Retinal pigment epithelial cell (primary cell): ENCODE measurements around the gene KAT14.
"Not testable (repeated sequence)": the region's sequence is repeated elsewhere in the genome, so short reads cannot be mapped to it uniquely, and the experiment has no call there.

Experiments used
- DNase-seq: peaks from one replicate; pipeline ENCODE4 v3.0.0-alpha.2; 2010; ENCODE audit warnings: low read depth
- H3K4me3 ChIP-seq: 2 replicates; pipeline ENCODE4 v1.5.1; 2011; ENCODE audit warnings: mild to moderate bottlenecking, low read length, control low read depth, moderate library complexity
- CTCF ChIP-seq: conservative IDR thresholded peaks from 2 replicates; pipeline ENCODE4 v1.5.1; 2011; ENCODE audit warnings: low read depth, low read length, control low read depth, inconsistent platforms

Gene KAT14

GRCh38 chr20:18224968-18225568, 87.4 kb downstream of the KAT14 start:
- DNase-seq, result peak; percentile 43
- H3K4me3 ChIP-seq, result no peak overlapping the region
- no peak for TF ChIP-seq CTCF

DNA sequence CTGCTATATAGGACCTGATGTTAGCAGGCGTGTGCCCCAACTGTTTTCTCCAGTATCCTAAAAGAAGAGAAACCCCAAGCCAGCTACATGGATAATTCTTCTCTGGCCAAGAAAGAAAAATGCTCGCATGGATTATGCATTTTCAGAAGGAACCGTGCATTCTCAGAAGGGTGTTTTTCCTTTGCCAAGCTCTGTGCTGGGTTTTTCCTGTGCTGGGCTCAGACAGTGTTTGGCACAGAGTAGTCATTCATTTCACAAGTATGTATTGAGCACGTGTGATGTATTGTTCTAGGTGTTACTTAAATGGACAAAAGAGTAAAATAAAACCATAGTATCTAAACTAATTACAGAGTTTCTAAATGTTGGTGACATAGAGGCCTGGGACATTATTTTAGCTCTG, 88.0 kb downstream of the KAT14 start:
- TF ChIP-seq CTCF, result no peak
- H3K4me3 ChIP-seq, result no peak overlapping the region
- peak; percentile 29 for DNase-seq

DNA sequence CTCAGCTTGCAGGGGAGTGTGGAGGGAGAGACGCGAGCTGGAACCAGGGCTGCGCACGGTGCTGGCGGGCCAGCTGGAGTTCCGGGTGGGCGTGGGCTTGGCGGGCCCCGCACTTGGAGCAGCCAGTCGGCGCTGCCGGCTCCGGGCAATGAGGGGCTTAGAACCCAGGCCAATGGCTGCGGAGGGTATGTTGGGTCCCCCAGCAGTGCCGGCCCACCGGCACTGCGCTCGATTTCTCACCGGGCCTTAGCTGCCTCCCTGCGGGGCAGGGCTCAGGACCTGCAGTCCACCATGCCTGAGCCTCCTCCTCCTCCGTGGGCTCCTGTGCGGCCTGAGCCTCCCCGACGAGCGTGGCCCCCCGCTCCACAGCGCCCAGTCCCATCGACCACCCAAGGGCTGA, 89.1 kb downstream of the KAT14 start:
- H3K4me3 ChIP-seq, DNase-seq: not testable (repeated sequence)

DNA sequence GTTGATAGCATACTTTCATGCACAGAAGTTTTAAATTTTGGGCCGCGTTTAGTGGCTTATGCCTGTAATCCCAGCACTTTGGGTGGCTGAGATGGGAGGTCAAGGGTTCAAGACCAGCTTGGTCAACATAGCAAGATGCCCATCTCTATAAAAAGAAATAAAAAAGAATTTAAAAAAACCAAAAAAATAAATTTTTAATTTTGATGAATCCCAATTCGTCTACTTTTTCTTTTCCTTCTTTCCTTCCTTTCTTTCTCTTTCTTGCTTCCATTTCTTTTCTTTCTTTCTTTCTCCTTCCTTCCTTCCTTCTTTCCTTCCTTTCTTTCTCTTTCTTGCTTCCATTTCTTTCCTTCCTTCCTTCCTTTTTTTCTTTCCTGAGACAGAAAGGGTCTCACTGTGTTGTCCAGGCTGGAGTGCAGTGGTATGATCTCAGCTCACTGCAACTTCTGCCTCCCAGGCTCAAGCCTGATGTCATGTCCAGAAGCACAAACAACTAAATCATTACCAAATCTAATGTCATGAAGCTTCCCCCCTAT, 95.8 kb downstream of the KAT14 start:
- TF ChIP-seq CTCF, result no peak
- H3K4me3 ChIP-seq, result no peak overlapping the region
- DNase-seq, result no peak
